Adrenal gland (tissue), 12 donors: ENCODE results near the gene LMF2. TPM values are rescaled to one million over a fixed set of nuclear protein-coding genes. Genes with fewer than 3 reads are reported as not detected.

Experiments
- DNase-seq, 7 donors: peaks; one replicate each; pipeline ENCODE4 v3.0.0-alpha.2; 2019 to 2020
- H3K27ac ChIP-seq, 5 donors: fragments of 200-600 bp; sonication (generic) in 4 of 5; 1 replicate in 3 of 5; 2 replicates in 2 of 5; pipeline versions ENCODE4 v1.5.1 to v1.8.0; 2016 to 2020; ENCODE audit warnings: mild to moderate bottlenecking in 1 of 5
- H3K27me3 ChIP-seq: fragments of 200-600 bp; 2 replicates; pipeline ENCODE4 v1.8.0; 2021
- H3K36me3 ChIP-seq, 2 donors: fragments of 200-600 bp; replicated peaks in 1 of 2; 1 replicate in 1 of 2; 2 replicates in 1 of 2; pipeline versions ENCODE4 v1.5.1 to v1.8.0; 2018 to 2022
- H3K4me1 ChIP-seq, 2 donors: fragments of 200-600 bp; replicated peaks in 1 of 2; 1 replicate in 1 of 2; 2 replicates in 1 of 2; pipeline versions ENCODE4 v1.5.1 to v1.8.0; 2018 to 2021
- H3K4me3 ChIP-seq, 4 donors: fragments of 200-600 bp; sonication (generic) in 3 of 4; one replicate each; pipeline ENCODE4 v1.5.1; 2016 to 2018
- H3K9me3 ChIP-seq, 3 donors: fragments of 200-600 bp; sonication (generic) in 1 of 3; replicated peaks in 1 of 3; 1 replicate in 2 of 3; 2 replicates in 1 of 3; pipeline versions ENCODE4 v1.5.1 to v1.8.0; 2016 to 2021
- POLR2A ChIP-seq, 2 donors: fragments of 450-650 bp; IDR thresholded peaks; one replicate each; pipeline ENCODE4 v1.6.1; 2017; ENCODE audit warnings: antibody characterized with exemption in 2 of 2, mild to moderate bottlenecking in 2 of 2, moderate library complexity in 1 of 2
- WGBS, 4 donors: extraction: QIAGEN DNeasy Blood & Tissue Kit in 2 of 4; methylation state at CpG; one replicate each; pipeline versions ENCODE4 v1.1.5 to v1.1.7; 2013 to 2017; 5-methylcytosine and 5-hydroxymethylcytosine counted together
- intact Hi-C, 2 donors: fragments of 100-400 bp; cut with DNase I; formaldehyde crosslinking; loops; one replicate each; pipeline versions ENCODE4 v1.14.1 to v1.15.0; 2022 to 2023
- polyA plus RNA-seq, 3 donors: library from polyadenylated mRNA; stranded (reverse); fragments of 200-250 nt in 2 of 3; fragments of 350-450 nt in 1 of 3; fragmentation: Illumina TruSeq in 1 of 3; extraction: RNeasy Lipid Tissue Mini Kit (QIAGEN cat#74804) in 1 of 3; gene quantifications; one replicate each; pipeline ENCODE4 v1.2.3, GENCODE V29; 2013 to 2014
- total RNA-seq, 9 donors: library from RNA; depleted of rRNA in 4 of 9; stranded (reverse); fragments of >200 nt in 4 of 9; fragments of 120-200 nt in 1 of 9; fragmentation: NEBNext Ultra II Directional in 1 of 9; extraction: Animal tissue kit (Norgen Biotek cat#: 25700) in 1 of 9; gene quantifications; one replicate each; pipeline versions ENCODE4 v1.1.0 to v1.2.4, GENCODE V29; 2013 to 2023
- TF ChIP-seq, protein P1 (sequence below), 6 experiments: fragments of 450-650 bp in 4 of 6; fragments of 200-600 bp in 2 of 6; sonication (generic) in 1 of 6; IDR thresholded peaks; 1 replicate in 5 of 6; 2 replicates in 1 of 6; pipeline versions ENCODE4 v1.5.1 to v1.8.0; 2016 to 2021; ENCODE audit warnings: antibody characterized with exemption in 6 of 6, mild to moderate bottlenecking in 2 of 6, moderate library complexity in 1 of 6
- donor health status: healthy with polysubstance abuse.
- donor health status: Bipolar disorder and iron deficiency.
- donor health status: DM: yes; HTN: yes; CAD: no.
- donor health status: DM: no; HTN: no; CAD: no.
- donor health status: DM: no; HTN: no; CAD: no.
- donor health status: DM: yes; HTN: yes; CAD: no.

Gene LMF2
- total and polyA plus RNA-seq, 12 donors = 6.3 to 120 (median 78.3) TPM

DNA sequence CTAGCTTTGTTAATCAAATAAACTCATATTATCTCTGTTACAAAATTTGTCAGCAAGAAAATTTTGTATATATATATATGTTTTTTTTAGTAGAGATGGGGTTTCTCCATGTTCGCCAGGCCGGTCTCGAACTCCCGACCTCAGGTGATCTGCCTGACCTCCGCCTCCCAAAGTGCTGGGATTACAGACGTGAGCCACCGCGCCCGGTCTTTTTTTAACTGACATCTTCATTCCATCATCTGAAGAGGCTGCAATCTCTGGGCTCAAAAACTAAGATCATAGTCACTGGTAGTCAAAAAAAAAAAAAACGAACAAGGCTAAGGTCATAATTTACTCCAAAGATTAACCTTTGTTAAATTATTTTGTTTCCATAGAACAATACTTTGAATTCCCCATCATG, 32.9 kb upstream of the LMF2 start:
- intact Hi-C loops = no loop called here
- no peak for TF ChIP-seq POLR2A (IDR thresholded peaks at IDR 0.05)
- TF ChIP-seq, protein P1, sequence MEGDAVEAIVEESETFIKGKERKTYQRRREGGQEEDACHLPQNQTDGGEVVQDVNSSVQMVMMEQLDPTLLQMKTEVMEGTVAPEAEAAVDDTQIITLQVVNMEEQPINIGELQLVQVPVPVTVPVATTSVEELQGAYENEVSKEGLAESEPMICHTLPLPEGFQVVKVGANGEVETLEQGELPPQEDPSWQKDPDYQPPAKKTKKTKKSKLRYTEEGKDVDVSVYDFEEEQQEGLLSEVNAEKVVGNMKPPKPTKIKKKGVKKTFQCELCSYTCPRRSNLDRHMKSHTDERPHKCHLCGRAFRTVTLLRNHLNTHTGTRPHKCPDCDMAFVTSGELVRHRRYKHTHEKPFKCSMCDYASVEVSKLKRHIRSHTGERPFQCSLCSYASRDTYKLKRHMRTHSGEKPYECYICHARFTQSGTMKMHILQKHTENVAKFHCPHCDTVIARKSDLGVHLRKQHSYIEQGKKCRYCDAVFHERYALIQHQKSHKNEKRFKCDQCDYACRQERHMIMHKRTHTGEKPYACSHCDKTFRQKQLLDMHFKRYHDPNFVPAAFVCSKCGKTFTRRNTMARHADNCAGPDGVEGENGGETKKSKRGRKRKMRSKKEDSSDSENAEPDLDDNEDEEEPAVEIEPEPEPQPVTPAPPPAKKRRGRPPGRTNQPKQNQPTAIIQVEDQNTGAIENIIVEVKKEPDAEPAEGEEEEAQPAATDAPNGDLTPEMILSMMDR (IDR thresholded peaks at IDR 0.05) = no peak
- Histone ChIP-seq H3K27me3 (no peaks in the 10 kb centered on the region), H3K4me3 (no peak overlapping the region), H3K9me3 (no peaks in the 10 kb centered on the region), H3K36me3 (no peaks in the 10 kb centered on the region), H3K27ac (peak overlapping the region in 2 of 5 donors; percentile 56 to 83), H3K4me1 (peaks cover 5 to 31% of the 10 kb centered on the region in 2 donors)
- WGBS, 4 donors = 75 to 79% (median 77%) methylated on average over 10 of the region's 10 CpGs
- no peak for DNase-seq

DNA sequence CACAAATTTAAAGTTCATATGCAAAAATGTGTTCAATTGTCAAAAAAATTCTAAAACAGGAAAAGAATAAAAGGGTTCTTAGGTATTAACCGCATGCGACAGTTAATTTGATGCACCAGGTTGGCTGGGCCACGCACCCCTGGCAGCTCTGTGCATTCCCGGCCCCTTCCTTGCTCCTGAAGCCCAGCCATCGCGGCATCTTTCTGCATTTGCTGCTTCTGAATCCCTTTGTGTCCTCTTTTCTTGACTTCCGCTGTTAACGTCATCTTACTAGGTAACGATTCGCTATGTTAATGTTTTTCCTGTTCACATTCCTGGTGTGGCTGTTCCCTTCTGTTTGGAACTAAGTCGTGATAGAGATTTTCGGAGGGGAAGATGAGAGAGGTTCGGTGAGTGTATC, 30.3 kb upstream of the LMF2 start:
- WGBS, 4 donors = 79 to 85% (median 83%) methylated on average over 13 of the region's 13 CpGs
- no peaks in the 10 kb centered on the region for H3K36me3 ChIP-seq
- no peak overlapping the region for H3K4me3 ChIP-seq
- no peak for DNase-seq
- H3K4me1 ChIP-seq = peaks cover 5 to 22% of the 10 kb centered on the region in 2 donors
- H3K27me3 ChIP-seq = no peaks in the 10 kb centered on the region
- intact Hi-C loops = no loop called here
- H3K9me3 ChIP-seq = no peaks in the 10 kb centered on the region
- TF ChIP-seq, protein P1 (IDR thresholded peaks at IDR 0.05) = no peak
- TF ChIP-seq POLR2A (IDR thresholded peaks at IDR 0.05) = no peak
- peak overlapping the region in 4 of 5 donors; percentile 69 to 96 (median 82) for H3K27ac ChIP-seq

DNA sequence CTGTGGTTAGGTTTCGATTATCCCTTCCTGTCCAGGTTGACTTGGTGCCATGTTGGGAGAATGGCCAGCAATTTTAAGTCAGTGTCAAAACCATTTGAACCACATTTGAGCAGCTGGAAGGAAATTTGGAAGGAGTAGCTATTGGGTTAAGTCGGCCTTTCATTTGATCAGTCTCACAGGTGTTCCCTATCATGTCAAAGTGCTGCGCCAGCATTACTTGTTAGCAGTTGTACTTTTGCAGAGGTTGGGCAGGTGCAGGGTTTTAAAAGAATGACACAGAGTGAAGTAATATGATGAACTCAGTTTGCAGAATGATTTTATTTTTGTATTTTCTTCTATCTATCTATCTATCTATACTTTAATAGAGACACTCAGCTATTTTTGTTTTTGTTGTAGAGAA, 28.7 kb upstream of the LMF2 start:
- Histone ChIP-seq H3K27ac (no peak overlapping the region), H3K4me3 (no peak overlapping the region), H3K36me3 (no peaks in the 10 kb centered on the region), H3K27me3 (no peaks in the 10 kb centered on the region), H3K4me1 (peaks cover 7 to 32% of the 10 kb centered on the region in 2 donors), H3K9me3 (no peaks in the 10 kb centered on the region)
- no peak for TF ChIP-seq POLR2A (IDR thresholded peaks at IDR 0.05)
- TF ChIP-seq, protein P1 (IDR thresholded peaks at IDR 0.05) = no peak
- no peak for DNase-seq
- intact Hi-C loops = no loop called here
- WGBS, 4 donors = 72 to 80% (median 77%) methylated on average over 3 of the region's 3 CpGs

DNA sequence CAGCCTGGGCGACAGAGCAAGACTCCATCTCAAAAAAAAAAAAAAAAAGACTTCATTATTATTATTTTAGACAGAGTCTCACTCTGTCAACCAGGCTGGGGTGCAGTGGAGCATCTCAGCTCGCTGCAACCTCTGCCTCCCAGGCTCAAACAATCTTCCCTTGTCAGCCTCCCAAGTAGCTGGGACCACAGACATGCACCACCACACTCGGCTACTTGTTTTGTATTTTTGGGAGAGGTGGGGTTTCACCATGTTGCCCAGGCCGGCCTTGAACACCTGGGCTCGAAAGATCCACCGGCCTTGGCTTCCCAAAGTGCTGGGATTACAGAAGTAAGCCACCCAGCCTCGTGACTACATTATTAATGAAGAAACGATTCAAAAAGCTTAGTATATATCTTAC, 27.6 kb upstream of the LMF2 start:
- H3K27me3 ChIP-seq = no peaks in the 10 kb centered on the region
- intact Hi-C loops = no loop called here
- peak overlapping the region in 2 of 5 donors; percentile 9 to 53 for H3K27ac ChIP-seq
- H3K4me3 ChIP-seq = no peak overlapping the region
- TF ChIP-seq, protein P1 (IDR thresholded peaks at IDR 0.05) = no peak
- no peak for TF ChIP-seq POLR2A (IDR thresholded peaks at IDR 0.05)
- 68 to 78% (median 74%) methylated on average over 7 to 8 of the region's 8 CpGs for WGBS, 4 donors
- no peaks in the 10 kb centered on the region for H3K9me3 ChIP-seq
- H3K4me1 ChIP-seq = peaks cover 18 to 33% of the 10 kb centered on the region in 2 donors
- no peak for DNase-seq
- no peaks in the 10 kb centered on the region for H3K36me3 ChIP-seq
